ENCODE results near the gene CTBP2. TPM values are rescaled to one million over a fixed set of nuclear protein-coding genes. Genes with fewer than 3 reads are reported as not detected.

CTBP2 gene
- total and polyA plus RNA-seq, 10 of the 15 experiments (the other 5 are each of a cell fraction or from before 2014, with no cell fraction given), result 0.02 to 0.72 (median 0.06) TPM; not detected in 2

- CTCF ChIA-PET, result interaction anchor here (0.7 kb wide), 1 partner anchor 1566 kb away, joined by 3 read pairs; no protein-coding TSS in a partner anchor
- WGBS (ENCODE audit: insufficient coverage, insufficient replicate concordance, low lambda C conversion rate, missing lambda C conversion rate), result 20% methylated on average over 3 of the region's 3 CpGs
These were observed 32.4 kb downstream of the CTBP2 start for GRCh38 chr10:125127986-125128385.

More at GRCh38 chr10:125127986-125128385, 32.4 kb downstream of the CTBP2 start:
- ChIA-PET SMC1A (ENCODE audit: uncharacterized antibody, unreplicated experiment) (no interaction called here), RAD21 (ENCODE audit: unreplicated experiment) (no interaction called here), POLR2A (no interaction called here)
- H3K4me3 ChIP-seq, result no peak overlapping the region
- H3K4me2 ChIP-seq (ENCODE audit: control insufficient read depth, insufficient read depth), result no peak overlapping the region
- peaks cover 1 to 4% of the 10 kb centered on the region in 2 experiments; a peak in 3 of 4 replicates for H3K27me3 ChIP-seq (replicated peaks in 1 of 2; ENCODE audit: control insufficient read depth in 2 of 2, insufficient read depth in 2 of 2, low read length in 1 of 2)
- BruUV-seq (replicated peaks), result no TSS peak
- H3K27ac ChIP-seq (ENCODE audit: control insufficient read depth, insufficient read depth), result no peak overlapping the region
- H3K4me1 ChIP-seq (ENCODE audit: control insufficient read depth, insufficient read depth, low read length), result no peaks in the 10 kb centered on the region
- ATAC-seq (no peak), DNase-seq (ENCODE audit: low read depth, low spot score) (no peak), FAIRE-seq (no peak)
- no peak overlapping the region for H3K9ac ChIP-seq (ENCODE audit: control insufficient read depth, insufficient read depth, low read length)
- no peaks in the 10 kb centered on the region for H3K9me3 ChIP-seq (replicated peaks; ENCODE audit: control insufficient read depth, insufficient read depth, low read length)
- intact Hi-C loops (cut with micrococcal nuclease; ENCODE audit: unreplicated experiment), result no loop called here
- no peak overlapping the region for H2AFZ ChIP-seq (ENCODE audit: control insufficient read depth, low read depth, low read length)
- H3K79me2 ChIP-seq (ENCODE audit: control insufficient read depth, insufficient read depth, low read length), result no peaks in the 10 kb centered on the region
- in situ Hi-C loops (cut with MboI), result no loop called here
- no peaks in the 10 kb centered on the region for H3K36me3 ChIP-seq (ENCODE audit: control insufficient read depth in 2 of 2, insufficient read depth in 2 of 2, low read length in 1 of 2)
- H4K20me1 ChIP-seq (ENCODE audit: control insufficient read depth, insufficient read depth), result no peaks in the 10 kb centered on the region
- no peak for TF ChIP-seq IRF4 (IDR thresholded peaks at IDR 0.05; ENCODE audit: low read depth, low read length)
- no peak for TF ChIP-seq MTA3 (IDR thresholded peaks at IDR 0.05; ENCODE audit: borderline replicate concordance, low read length)
- no peak for TF ChIP-seq HDAC6 (IDR thresholded peaks at IDR 0.05; ENCODE audit: unreplicated experiment)
- no peak for TF ChIP-seq SRF (IDR thresholded peaks at IDR 0.05; ENCODE audit: low read depth in 2 of 2, low read length in 2 of 2)
- TF ChIP-seq HCFC1 (IDR thresholded peaks at IDR 0.05; ENCODE audit: low read length), result no peak
- no peak for TF ChIP-seq RAD51 (IDR thresholded peaks at IDR 0.05)
- TF ChIP-seq PAX5 (IDR thresholded peaks at IDR 0.05; ENCODE audit: borderline replicate concordance, low read depth, low read length), result no peak
- no peak for TF ChIP-seq EED (IDR thresholded peaks at IDR 0.05; ENCODE audit: low read depth)
- TF ChIP-seq, protein P1, sequence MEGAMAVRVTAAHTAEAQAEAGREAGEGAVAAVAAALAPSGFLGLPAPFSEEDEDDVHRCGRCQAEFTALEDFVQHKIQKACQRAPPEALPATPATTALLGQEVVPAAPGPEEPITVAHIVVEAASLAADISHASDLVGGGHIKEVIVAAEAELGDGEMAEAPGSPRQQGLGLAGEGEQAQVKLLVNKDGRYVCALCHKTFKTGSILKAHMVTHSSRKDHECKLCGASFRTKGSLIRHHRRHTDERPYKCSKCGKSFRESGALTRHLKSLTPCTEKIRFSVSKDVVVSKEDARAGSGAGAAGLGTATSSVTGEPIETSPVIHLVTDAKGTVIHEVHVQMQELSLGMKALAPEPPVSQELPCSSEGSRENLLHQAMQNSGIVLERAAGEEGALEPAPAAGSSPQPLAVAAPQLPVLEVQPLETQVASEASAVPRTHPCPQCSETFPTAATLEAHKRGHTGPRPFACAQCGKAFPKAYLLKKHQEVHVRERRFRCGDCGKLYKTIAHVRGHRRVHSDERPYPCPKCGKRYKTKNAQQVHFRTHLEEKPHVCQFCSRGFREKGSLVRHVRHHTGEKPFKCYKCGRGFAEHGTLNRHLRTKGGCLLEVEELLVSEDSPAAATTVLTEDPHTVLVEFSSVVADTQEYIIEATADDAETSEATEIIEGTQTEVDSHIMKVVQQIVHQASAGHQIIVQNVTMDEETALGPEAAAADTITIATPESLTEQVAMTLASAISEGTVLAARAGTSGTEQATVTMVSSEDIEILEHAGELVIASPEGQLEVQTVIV (IDR thresholded peaks at IDR 0.05; ENCODE audit: borderline replicate concordance, partially characterized antibody), result no peak
- no peak for TF ChIP-seq YY1 (IDR thresholded peaks at IDR 0.05; ENCODE audit: low read depth, low read length)
- TF ChIP-seq EZH2 (IDR thresholded peaks at IDR 0.05; ENCODE audit: borderline replicate concordance, control insufficient read depth, low read depth, low read length), result no peak
- no peak for TF ChIP-seq ZNF217 (IDR thresholded peaks at IDR 0.05)
- TF ChIP-seq REST (IDR thresholded peaks at IDR 0.05; ENCODE audit: low read depth, low read length), result no peak

Data from GM12878 (cell line).